ENCODE results near the gene PPP6R2.

DNA sequence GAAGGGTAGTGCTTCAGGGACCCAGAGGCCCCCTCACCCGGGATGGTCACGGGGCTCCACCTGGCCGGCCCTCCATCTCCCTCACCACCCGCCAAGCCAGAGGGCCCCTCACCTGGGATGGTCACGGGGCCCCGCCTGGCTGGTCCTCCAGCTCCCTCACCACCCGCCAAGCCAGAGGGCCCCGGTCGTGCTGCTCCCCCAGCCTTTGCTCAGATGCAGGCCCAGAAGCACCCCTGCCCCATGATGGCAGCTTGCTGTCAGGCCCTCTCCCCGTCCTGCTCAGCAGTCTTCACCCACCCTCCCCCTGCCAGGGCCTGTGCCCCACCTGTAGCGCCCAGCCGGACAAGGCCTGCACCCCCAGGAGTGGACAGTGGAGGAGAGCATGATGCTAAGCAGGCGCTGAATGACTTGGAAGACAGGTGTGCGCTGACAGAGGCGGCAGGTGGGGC, 23.6 kb upstream of the PPP6R2 start:
- TF ChIP-seq, protein P1, sequence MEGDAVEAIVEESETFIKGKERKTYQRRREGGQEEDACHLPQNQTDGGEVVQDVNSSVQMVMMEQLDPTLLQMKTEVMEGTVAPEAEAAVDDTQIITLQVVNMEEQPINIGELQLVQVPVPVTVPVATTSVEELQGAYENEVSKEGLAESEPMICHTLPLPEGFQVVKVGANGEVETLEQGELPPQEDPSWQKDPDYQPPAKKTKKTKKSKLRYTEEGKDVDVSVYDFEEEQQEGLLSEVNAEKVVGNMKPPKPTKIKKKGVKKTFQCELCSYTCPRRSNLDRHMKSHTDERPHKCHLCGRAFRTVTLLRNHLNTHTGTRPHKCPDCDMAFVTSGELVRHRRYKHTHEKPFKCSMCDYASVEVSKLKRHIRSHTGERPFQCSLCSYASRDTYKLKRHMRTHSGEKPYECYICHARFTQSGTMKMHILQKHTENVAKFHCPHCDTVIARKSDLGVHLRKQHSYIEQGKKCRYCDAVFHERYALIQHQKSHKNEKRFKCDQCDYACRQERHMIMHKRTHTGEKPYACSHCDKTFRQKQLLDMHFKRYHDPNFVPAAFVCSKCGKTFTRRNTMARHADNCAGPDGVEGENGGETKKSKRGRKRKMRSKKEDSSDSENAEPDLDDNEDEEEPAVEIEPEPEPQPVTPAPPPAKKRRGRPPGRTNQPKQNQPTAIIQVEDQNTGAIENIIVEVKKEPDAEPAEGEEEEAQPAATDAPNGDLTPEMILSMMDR (IDR thresholded peaks at IDR 0.05): no peak
- TF ChIP-seq POLR2A (IDR thresholded peaks at IDR 0.05; ENCODE audit: low read length) (no peak), POLR2AphosphoS2 (conservative IDR thresholded peaks at IDR 0.05; ENCODE audit: low read length) (no peak), SMC3 (IDR thresholded peaks at IDR 0.05) (no peak), RAD21 (conservative IDR thresholded peaks at IDR 0.05 in 1 of 2, IDR thresholded peaks at IDR 0.05 in 1 of 2) (no peak), JUN (IDR thresholded peaks at IDR 0.05) (no peak), KDM1A (IDR thresholded peaks at IDR 0.05; ENCODE audit: low read depth) (no peak)
- TF ChIP-seq, protein P2, sequence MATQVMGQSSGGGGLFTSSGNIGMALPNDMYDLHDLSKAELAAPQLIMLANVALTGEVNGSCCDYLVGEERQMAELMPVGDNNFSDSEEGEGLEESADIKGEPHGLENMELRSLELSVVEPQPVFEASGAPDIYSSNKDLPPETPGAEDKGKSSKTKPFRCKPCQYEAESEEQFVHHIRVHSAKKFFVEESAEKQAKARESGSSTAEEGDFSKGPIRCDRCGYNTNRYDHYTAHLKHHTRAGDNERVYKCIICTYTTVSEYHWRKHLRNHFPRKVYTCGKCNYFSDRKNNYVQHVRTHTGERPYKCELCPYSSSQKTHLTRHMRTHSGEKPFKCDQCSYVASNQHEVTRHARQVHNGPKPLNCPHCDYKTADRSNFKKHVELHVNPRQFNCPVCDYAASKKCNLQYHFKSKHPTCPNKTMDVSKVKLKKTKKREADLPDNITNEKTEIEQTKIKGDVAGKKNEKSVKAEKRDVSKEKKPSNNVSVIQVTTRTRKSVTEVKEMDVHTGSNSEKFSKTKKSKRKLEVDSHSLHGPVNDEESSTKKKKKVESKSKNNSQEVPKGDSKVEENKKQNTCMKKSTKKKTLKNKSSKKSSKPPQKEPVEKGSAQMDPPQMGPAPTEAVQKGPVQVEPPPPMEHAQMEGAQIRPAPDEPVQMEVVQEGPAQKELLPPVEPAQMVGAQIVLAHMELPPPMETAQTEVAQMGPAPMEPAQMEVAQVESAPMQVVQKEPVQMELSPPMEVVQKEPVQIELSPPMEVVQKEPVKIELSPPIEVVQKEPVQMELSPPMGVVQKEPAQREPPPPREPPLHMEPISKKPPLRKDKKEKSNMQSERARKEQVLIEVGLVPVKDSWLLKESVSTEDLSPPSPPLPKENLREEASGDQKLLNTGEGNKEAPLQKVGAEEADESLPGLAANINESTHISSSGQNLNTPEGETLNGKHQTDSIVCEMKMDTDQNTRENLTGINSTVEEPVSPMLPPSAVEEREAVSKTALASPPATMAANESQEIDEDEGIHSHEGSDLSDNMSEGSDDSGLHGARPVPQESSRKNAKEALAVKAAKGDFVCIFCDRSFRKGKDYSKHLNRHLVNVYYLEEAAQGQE (IDR thresholded peaks at IDR 0.05): no peak

All from A549 (cell line).